Caki2 (cell line): ENCODE measurements around the gene SV2C. TPM values are rescaled to one million over a fixed set of nuclear protein-coding genes. Genes with fewer than 3 reads are reported as not detected.
"Not testable (repeated sequence)": the region's sequence is repeated elsewhere in the genome, so short reads cannot be mapped to it uniquely, and the experiment has no call there.

ENCODE experiments used
- DNase-seq: peaks from one replicate; pipeline ENCODE4 v3.0.0-alpha.2; 2015; ENCODE audit warnings: low read depth
- in situ Hi-C: cut with HindIII; loops from 2 replicates; pipeline ENCODE4 v1.10.0; 2016; ENCODE audit warnings: low sequenced_read_pairs, low pct_unique_long_range_greater_than_20kb, mixed read lengths
- total RNA-seq: library from RNA; depleted of rRNA; stranded (reverse); fragments of >200 nt; shearing (Covaris generic); gene quantifications from 2 replicates; pipeline ENCODE4 v1.2.3, GENCODE V29; 2014; ENCODE audit warnings: low replicate concordance

Gene SV2C
- total RNA-seq, 1 experiment from 2014 or later = not detected

DNA sequence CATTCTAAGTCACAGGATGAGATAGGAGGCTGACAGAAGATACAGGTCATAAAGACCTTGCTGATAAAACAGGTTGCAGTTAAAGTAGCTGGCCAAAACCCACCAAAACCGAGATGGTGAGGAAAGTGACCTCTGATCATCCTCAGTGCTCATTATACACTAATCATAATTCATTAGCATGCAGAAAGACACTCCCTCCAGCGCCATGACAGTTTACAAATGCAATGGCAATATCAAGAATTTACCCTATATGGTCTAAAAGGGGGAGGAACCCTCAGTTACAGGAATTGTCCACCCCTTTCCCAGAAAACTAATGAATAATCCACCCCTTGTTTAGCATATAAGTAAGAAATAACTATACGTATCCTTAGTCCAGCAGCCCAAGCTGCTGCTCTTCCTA is 256.7 kb downstream of the SV2C start:
- in situ Hi-C loops = no loop called here
- no peak for DNase-seq

DNA sequence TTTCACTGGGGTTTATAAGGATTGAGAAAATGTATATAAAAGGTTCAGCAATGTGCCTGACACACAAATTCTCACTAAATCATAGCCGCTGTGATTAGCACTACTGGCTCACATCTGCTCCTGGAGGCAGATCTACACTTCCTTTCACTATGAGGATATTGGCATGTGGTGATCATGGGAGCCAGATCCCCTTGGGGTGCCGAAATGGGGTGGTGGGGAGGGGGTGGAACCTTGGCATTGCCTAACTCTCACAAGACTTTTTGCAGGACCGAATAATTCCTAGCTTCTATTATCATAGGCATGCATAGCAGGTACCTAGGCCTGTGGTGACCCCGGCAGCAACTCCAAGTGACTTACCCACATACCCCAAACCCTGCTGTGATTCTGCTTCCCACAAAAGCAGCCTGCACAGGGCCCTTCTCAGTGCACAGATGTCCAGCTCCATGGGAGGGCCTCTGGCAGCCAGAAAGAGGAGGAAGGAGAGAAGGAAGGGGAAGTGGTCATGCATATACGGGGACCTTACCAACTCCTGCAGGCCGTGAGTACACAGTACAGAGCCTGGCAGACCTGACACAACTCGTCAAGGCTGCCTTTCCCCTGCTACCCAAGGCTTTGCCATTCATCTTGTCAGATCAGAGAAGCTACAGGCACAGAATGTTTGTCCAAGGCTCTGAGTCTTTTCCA is 258.6 kb downstream of the SV2C start:
- in situ Hi-C loops = no loop called here
- no peak for DNase-seq

DNA sequence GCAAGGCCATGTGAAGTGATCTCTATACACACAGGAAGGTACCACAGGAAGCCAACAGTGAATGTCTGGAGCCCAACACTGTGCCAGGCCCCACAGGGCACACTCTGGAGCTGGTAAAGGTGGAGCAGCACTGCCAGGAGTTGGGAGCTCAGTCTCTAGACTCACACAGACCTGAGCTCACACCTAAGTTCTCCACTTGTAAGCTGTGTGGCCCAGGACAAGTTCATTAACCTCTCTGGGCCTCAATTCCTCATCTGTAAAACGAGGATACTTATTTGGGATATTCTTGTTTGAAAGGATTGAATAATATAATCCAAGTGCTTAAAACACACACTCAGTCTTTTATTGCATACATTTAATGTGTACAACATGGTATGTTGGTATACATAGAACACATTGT is 259.3 kb downstream of the SV2C start:
- in situ Hi-C loops = no loop called here
- no peak for DNase-seq

DNA sequence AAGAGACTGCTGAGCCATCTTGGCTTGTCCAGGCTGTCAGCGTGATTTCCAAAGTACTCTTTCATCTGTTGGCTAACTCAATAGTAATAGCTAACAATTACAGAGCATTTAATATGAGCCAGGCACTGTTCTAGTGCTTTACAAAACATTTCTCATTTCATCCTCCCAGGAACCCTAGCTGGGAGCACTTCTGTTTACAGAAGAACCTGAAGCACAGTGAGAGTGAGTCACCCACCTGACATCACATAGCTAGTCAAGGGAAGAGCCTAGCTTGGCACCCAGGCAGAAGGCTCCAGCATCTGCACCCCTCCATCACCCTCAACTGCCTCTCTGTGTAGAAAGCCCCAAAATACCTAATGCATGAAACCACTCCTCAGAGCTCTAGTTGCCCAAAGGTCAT is 262.4 kb downstream of the SV2C start:
- in situ Hi-C loops = no loop called here
- DNase-seq = no peak

DNA sequence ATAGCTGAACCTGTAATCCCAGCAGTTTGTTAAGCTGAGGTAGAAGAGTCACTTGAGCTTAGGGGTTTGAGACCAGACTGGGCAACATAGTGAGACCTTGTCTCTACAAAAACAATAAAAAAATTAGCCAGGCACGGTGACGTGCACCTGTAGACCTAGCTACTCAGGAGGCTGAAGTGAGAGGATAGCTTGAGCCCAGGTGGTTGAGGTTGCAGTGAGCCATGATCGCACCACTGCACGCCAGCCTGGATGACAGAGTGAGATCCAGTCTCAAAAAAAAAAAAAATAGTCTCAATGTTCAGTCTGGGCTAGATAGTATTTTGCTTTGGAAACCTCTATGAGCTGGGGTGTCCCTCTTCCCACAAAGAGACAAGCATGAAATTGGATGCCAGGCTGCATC is 268.0 kb downstream of the SV2C start:
- DNase-seq = no peak

DNA sequence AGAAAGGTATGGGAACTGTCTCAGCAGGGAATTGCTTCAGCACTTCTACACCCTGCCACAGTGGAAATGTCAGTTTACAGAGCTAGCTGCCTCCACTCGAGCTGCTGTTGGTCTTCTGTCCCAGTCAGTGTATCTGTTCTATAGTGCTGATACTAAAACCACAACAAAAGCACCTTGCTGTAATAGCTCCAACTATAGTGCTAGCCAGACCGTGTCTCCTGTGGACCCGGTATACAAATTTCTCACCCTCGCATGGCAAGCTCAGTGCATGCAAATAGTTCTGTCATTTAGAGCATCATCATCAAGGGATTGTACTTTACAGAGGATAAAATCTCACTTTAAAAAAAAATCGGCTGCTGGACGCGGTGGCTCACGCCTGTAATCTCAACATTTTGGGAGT is 268.4 kb downstream of the SV2C start:
- no peak for DNase-seq
- in situ Hi-C loops = no loop called here

More for the DNA sequence above, 268.0 kb downstream of the SV2C start:
- in situ Hi-C loops = no loop called here

DNA sequence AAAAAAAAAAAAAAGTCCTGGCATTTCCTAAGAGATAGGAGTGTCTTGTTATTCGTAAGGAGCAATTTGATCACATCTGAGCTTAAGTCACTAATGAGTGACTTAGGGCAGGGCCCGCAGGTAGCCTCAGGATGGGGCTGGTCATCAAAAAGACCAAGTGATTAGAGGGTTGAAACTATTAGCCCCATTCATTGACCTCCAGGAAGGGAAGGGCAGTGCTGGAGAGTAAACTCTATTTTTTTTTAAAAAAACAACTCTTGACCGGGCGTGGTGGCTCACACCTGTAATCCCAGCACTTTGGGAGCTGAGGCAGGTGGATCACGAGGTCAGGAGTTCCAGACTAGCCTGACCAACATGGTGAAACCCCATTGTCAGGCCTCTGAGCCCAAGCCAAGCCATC is 273.7 kb downstream of the SV2C start:
- in situ Hi-C loops = no loop called here
- no peak for DNase-seq

DNA sequence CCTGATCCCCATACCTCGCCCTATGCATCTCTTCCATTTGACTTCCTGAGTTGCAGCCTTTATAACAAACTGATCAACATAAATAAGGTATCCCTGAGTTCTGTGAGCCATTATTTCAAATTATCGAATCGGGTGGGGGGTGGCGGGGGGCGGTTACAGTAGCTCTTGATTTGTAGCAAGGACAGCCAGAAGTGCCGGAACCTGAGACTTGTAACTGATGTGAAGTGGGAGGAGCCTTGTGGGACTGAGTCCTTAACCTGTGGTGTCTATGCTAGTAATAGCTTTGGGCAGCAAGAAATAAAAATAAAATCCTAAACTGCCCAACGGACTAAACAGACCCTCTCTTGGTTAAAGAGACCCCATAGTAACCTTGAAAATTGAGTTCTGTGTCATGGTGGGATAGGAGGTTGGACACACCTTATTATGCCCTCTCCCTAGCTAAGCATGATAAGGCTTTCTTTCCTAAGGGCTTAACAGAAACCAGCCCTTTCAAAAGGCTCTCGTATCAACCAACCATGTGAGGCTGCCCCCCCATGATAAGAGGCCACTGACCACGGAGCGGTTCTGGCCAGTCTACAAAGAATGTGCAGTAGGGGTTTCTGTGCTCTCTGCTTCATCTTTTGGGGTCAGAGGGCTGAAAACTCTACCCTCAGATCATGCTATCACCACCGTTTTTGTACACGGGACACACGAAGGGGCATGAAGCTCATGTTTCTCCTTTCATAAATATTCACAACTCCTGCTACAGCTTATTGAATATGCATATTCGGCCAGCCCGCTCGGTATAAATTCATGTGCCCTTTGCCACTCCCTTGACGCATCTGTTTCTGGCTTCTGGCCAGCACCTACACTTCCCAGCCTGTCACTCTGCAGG is 280.4 kb downstream of the SV2C start:
- in situ Hi-C loops = no loop called here
- DNase-seq = no peak

DNA sequence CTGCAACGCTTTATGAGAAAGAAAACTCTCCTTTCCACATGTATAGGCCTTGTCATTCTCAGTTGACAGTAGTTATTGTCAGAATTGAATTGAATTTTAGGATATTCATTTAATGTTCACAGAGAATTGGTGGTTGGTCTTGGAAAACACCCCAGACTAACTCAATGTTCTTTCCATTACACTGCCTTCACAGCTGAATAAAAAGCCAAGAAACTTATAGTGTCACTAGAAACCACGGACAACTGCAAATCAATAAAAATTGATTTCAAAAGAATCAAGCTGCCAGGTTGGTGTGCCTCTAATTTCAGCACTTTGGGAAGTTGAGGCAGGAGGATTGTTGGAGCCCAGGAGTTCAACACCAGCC is 281.0 kb downstream of the SV2C start:
- no peak for DNase-seq
- in situ Hi-C loops = no loop called here

DNA sequence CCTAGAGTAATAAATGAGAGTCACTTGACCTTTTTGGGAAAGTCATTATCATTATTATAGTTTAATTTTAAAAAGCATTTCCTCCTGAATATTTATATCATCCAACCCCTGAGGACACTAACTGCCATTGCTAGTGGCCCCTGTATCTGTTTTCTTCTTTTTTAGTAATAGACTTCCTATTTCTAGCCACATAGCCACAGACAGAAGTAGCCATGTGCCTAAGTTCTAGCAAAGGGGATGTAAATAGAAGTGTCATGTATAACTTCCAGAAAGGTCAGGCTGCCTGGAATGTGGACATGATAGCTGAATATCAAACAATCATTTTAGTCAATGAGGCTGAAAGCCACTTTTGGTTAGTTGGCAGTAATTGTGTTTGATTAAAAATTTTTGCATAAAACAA is 282.4 kb downstream of the SV2C start:
- in situ Hi-C loops = no loop called here
- no peak for DNase-seq

DNA sequence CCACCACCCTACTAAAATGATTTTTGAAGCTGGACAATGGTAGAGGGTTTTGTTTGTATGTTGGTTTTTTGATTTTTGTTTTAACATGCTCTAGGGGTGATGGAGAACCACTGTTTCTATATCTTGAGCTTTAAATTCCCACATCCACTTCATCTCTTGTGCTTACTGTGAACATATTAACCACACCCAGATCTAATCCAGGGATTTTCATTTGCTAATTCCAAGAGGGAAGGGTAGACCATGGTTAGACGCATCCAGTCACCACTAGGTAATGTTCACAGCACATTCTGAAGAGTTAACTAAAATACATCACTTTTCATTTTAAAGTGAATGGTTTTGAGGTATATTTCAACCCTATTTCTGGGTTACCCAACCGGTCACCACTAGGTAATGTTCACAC is 283.4 kb downstream of the SV2C start:
- in situ Hi-C loops = no loop called here
- no peak for DNase-seq

DNA sequence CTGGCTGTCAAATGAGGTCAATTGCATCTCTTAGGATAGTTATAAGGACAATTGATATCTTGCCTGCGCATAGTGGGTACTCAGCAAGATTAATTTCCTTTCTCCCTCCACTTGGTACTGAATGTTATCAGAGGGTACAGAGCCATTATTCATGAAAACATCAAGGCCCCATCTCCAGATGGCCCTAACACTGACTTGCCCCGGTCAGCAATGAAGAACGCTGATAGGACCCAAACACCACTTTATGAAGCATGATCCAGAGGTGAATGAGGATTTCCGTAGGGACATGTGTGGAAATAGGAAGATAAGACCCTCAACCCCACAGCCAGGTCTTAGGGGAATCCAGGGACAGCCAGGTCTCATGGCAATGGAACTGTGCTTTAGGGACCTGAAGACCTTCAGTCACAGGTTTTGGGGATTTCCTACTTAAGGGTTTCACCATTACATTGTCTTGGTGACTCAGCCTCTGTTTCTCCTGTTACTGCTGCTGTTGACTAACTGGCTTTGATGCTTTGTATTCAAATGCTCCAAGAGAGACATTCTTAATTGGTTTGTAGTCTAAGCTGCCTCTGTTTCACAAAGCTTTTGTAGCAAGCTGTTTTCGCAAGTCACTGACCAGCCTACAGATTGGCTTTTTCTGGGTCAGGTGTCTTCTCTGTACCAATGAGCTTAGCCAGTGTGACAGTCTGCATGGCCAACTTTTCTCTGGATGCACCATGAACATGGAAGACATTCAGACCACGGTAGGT is 284.6 kb downstream of the SV2C start:
- in situ Hi-C loops = no loop called here
- DNase-seq = peak; percentile 14

DNA sequence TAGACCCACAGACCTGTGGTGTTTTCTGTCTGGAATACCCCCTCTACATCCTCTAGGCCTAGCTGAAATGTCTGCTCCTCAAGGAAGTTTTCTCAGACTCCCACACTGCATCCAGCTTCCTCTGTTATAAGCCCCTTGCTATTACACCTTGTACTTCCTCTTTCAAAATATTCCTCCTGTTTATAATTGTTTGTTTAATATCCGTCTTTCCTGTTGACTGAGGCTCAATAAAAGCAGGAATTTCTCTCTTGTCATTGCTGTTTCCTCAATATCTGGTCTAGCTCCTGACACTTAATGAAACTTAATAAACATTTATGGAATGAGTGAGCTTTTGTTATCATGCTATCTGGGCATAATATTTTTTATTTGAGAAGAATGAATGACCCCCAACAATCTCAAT is 285.8 kb downstream of the SV2C start:
- DNase-seq = no peak
- in situ Hi-C loops = no loop called here

DNA sequence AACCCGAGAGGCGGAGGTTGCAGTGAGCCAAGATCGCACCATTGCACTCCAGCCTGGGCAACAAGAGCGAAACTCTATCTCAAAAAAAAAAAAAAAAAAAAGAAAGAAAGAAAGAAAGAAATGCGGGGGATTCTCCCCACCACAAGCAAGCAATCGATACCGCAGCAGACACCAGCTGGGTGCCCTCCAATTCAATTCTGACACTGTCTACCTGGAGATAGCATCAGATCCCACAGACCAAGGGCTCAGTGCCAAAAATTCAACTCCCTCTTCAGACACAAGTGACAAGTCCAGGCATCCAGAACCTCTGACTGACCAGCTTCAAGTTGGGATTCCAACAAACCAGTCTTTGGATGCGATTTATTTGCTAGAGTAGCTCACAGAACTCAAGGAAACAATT is 286.5 kb downstream of the SV2C start:
- DNase-seq, in situ Hi-C loops: not testable (repeated sequence)

DNA sequence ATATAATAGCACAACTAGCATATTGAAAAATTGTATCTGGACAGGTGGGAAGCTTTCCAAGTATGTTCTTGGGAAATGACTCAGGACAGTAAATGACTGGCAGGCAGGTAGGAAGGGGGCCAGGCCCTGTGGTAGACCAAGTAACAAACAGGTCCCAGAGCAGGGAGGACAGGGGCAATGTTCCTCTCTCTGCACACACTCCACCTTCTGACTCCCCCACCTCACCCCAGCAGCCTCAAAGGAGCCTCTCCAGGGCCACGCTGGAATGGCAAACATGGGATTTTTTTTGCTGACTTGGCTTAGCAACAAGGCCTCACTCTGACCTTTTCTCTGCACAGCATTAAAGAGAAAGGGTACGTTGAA is 288.8 kb downstream of the SV2C start:
- no peak for DNase-seq
- in situ Hi-C loops = no loop called here

DNA sequence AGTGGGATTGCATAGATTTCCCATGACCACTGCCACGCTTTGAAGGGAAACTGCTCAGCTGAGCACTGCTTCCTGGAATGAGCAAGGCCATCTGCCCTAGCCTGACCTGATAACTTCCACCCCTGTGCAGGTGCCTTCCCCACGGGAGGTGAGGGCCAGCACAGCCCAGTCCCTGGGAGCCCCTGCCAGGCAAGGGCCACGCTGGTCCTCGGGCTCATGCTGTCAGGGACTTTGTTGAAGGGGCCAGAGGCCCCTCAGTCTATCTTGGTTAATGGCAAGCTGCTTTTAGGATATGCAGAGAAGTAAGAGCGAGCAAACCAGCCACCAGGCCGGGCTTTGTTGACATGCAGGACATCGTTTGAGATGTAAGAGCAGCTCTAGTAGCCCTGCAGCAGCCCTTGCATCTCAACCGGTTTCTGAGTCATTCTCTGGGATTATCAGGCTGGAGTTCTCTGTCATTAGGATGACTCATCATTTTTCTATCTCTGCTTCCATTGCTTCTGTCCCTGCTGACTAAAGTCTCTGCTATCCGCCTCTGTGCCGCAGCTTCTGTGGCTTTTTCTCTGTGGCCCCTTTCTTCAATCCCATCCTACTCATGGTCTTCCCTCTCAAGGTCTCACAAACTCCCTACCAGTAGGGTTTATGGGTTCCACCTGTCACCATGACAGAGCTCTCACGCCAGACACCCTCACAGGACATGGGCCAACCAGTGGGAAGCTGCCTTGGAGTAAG is 289.3 kb downstream of the SV2C start:
- in situ Hi-C loops = no loop called here
- peak; percentile 72 for DNase-seq

DNA sequence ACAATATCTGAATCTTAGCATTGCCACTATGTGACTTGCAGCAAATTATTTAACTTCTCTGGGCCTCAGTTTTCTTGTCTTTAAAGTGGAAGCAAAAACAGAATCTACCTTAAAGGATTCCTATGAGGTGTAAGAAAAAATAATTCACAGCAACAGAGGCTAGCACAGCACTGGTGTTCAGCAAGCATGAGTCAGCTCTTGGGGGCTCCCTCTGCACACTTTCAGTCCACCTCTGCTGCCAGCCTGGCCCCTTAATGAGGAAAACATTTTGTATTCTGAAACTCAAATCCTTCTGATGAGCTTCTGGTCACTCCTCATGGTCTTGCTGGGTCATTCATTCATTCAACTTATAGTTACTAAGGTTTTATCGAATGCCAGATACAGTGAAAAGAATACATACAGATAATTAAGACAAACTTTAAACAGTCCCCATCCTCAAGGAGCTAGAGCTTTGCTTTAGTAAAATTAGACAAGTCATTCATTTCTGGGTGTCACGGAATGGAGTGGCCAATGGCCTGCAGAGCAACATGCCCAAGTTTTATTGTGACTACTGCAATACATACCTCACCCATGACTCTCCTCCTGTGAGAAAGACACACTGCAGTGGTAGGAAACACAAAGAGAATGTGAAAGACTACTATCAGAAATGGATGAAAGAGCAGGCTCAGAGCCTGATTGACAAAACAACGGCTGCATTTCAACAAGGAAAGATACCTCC is 293.1 kb downstream of the SV2C start:
- in situ Hi-C loops = no loop called here
- DNase-seq = no peak

DNA sequence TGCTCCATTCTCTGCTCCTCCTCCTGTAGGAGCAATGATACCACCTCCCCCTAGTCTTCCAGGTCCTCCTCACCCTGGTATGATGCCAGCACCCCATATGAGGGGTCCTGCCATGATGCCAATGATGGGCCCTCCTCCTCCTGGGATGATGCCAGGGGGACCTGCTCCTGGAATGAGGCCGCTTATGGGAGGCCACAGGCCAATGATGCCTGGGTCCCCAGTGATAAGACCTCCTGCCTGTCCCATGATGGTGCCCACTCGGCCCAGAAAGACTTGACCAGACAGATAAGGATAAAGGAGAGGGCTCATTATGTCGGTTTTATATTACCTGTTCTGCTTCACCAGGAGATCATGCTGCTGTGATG is 293.7 kb downstream of the SV2C start:
- in situ Hi-C loops = no loop called here
- no peak for DNase-seq
